Endothelial cell (in vitro differentiated cells): ENCODE measurements around the gene CFAP20. TPM values are rescaled to one million over a fixed set of nuclear protein-coding genes. Genes with fewer than 3 reads are reported as not detected.
"Not testable (repeated sequence)": the region's sequence is repeated elsewhere in the genome, so short reads cannot be mapped to it uniquely, and the experiment has no call there.

Source experiments
- DNase-seq: peaks from one replicate; pipeline ENCODE4 v3.0.0; 2021; ENCODE audit warnings: low spot score
- H3K27ac Mint-ChIP-seq: one replicate; pipeline ENCODE4 v1.8.0; 2021; ENCODE audit warnings: mixed read lengths, inconsistent platforms; ENCODE audit not compliant: unreplicated experiment
- H3K27me3 Mint-ChIP-seq: one replicate; pipeline ENCODE4 v1.8.0; 2021; ENCODE audit warnings: mild to moderate bottlenecking, moderate library complexity, mixed read lengths, inconsistent platforms; ENCODE audit not compliant: unreplicated experiment
- H3K36me3 Mint-ChIP-seq: one replicate; pipeline ENCODE4 v1.8.0; 2021; ENCODE audit warnings: mild to moderate bottlenecking, low read depth, mixed read lengths, inconsistent platforms; ENCODE audit not compliant: unreplicated experiment
- H3K4me1 Mint-ChIP-seq: one replicate; pipeline ENCODE4 v1.8.0; 2021; ENCODE audit warnings: mild to moderate bottlenecking, mixed read lengths, inconsistent platforms; ENCODE audit not compliant: unreplicated experiment
- H3K4me3 Mint-ChIP-seq: one replicate; pipeline ENCODE4 v1.8.0; 2021; ENCODE audit warnings: mild to moderate bottlenecking, mixed read lengths, inconsistent platforms; ENCODE audit not compliant: unreplicated experiment
- H3K9me3 Mint-ChIP-seq: one replicate; pipeline ENCODE4 v1.8.0; 2021; ENCODE audit warnings: mixed read lengths, inconsistent platforms; ENCODE audit not compliant: unreplicated experiment
- total RNA-seq: library from RNA; stranded (reverse); fragmentation: NEBNext Ultra II Directional; extraction: Animal tissue kit (Norgen Biotek cat#: 25700); gene quantifications from one replicate; pipeline ENCODE4 v1.2.1, GENCODE V29; 2021; ENCODE audit not compliant: unreplicated experiment
- TF ChIP-seq, protein P1 (sequence below): fragments of 200-600 bp; sonication (generic); IDR thresholded peaks from one replicate; pipeline ENCODE4 v1.5.0; 2021; ENCODE audit warnings: antibody characterized with exemption; ENCODE audit not compliant: unreplicated experiment

Gene CFAP20
- total RNA-seq, 1 donor from 2014 or later: 89.7 TPM

- TF ChIP-seq, protein P1, sequence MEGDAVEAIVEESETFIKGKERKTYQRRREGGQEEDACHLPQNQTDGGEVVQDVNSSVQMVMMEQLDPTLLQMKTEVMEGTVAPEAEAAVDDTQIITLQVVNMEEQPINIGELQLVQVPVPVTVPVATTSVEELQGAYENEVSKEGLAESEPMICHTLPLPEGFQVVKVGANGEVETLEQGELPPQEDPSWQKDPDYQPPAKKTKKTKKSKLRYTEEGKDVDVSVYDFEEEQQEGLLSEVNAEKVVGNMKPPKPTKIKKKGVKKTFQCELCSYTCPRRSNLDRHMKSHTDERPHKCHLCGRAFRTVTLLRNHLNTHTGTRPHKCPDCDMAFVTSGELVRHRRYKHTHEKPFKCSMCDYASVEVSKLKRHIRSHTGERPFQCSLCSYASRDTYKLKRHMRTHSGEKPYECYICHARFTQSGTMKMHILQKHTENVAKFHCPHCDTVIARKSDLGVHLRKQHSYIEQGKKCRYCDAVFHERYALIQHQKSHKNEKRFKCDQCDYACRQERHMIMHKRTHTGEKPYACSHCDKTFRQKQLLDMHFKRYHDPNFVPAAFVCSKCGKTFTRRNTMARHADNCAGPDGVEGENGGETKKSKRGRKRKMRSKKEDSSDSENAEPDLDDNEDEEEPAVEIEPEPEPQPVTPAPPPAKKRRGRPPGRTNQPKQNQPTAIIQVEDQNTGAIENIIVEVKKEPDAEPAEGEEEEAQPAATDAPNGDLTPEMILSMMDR: no peak
- Mint-ChIP-seq H3K36me3 (no peaks in the 10 kb centered on the region), H3K4me1 (peaks cover 21% of the 10 kb centered on the region), H3K4me3 (no peak overlapping the region), H3K27me3 (peaks cover 9% of the 10 kb centered on the region), H3K27ac (no peak overlapping the region), H3K9me3 (no peaks in the 10 kb centered on the region)
- DNase-seq: no peak
Observed at GRCh38 chr16:58094791-58095574, 34.2 kb downstream of the CFAP20 start.

GRCh38 chr16:58094026-58094425 lies 35.2 kb downstream of the CFAP20 start:
- H3K4me3 Mint-ChIP-seq: no peak overlapping the region
- peaks cover 21% of the 10 kb centered on the region for H3K4me1 Mint-ChIP-seq
- no peaks in the 10 kb centered on the region for H3K9me3 Mint-ChIP-seq
- peaks cover 9% of the 10 kb centered on the region for H3K27me3 Mint-ChIP-seq
- TF ChIP-seq, protein P1: no peak
- no peak for DNase-seq
- no peaks in the 10 kb centered on the region for H3K36me3 Mint-ChIP-seq
- H3K27ac Mint-ChIP-seq: no peak overlapping the region

DNA sequence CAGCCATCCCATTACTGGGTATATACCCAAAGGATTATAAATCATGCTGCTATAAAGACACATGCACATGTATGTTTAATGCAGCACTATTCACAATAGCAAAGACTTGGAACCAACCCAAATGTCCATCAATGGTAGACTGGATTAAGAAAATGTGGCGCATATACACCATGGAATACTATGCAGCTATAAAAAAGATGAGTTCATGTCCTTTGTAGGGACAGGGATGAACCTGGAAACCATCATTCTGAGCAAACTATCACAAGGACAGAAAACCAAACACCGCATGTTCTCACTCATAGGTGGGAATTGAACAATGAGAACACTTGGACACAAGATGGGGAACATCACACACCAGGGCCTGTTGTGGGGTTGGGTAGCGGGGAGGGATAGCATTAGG lies 38.8 kb downstream of the CFAP20 start:
- not testable (repeated sequence) for H3K36me3 Mint-ChIP-seq, H3K4me3 Mint-ChIP-seq, H3K9me3 Mint-ChIP-seq, H3K27me3 Mint-ChIP-seq, DNase-seq, H3K27ac Mint-ChIP-seq
- H3K4me1 Mint-ChIP-seq: peaks cover 18% of the 10 kb centered on the region

DNA sequence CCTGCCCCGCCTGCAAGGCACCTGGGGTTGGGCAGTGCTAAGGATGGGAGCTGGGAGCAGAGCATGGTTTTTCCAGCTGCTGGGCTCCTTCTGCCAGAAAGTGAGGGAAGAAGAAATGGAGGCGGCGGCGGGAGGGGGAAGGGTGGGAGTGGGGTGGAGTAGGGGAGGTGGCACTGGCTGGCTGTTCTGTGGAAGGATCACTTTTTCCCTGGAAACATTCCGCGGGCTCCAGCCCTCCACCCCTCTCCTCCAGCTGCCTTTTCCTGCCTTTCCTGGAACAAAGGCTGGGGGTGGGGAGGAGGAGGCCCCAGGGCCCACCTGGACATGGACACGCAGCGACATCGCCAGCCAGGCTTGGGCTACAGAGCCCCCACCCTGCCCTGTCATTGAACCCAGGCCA lies 41.1 kb downstream of the CFAP20 start:
- Mint-ChIP-seq H3K27me3 (peaks cover 2% of the 10 kb centered on the region), H3K4me1 (peaks cover 16% of the 10 kb centered on the region), H3K36me3 (no peaks in the 10 kb centered on the region), H3K27ac (peak overlapping the region; percentile 55), H3K9me3 (no peaks in the 10 kb centered on the region), H3K4me3 (no peak overlapping the region)
- DNase-seq: no peak
- TF ChIP-seq, protein P1: no peak

DNA sequence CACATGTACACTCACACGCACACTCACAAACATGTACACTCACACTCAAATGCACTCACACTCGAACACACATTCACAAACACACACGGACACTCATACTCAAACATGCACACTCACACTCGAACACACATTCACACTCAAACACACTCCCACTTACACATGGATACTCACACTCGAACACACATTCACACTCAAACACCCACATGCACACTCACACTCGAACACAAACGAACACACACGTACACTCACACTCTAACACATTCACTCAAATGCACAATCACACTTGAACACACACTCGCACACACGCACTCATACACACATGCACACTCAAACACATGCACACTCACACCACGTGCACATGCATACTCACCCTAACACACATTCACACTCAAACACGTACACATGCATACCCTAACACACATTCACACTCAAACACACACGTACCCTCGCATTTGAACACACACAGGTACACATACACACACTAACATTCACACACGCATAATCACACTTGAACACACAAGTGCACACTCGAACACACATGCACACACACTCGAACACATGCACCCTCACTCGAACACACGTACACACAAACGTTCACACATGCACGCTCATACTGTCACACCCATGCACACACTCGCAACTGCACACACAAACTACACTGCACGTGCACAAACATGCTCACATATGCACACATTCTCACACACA lies 41.8 kb downstream of the CFAP20 start:
- Mint-ChIP-seq H3K27me3 (peaks cover 4% of the 10 kb centered on the region), H3K27ac (no peak overlapping the region), H3K4me1 (peaks cover 18% of the 10 kb centered on the region), H3K4me3 (no peak overlapping the region), H3K36me3 (no peaks in the 10 kb centered on the region), H3K9me3 (no peaks in the 10 kb centered on the region)
- TF ChIP-seq, protein P1: no peak
- no peak for DNase-seq
